Body of pancreas (tissue), 4 donors: Measurements from ENCODE around the gene SORL1. TPM values are rescaled to one million over a fixed set of nuclear protein-coding genes. Genes with fewer than 3 reads are reported as not detected.
"Not testable (repeated sequence)": the region's sequence is repeated elsewhere in the genome, so short reads cannot be mapped to it uniquely, and the experiment has no call there.

Experiments used
- ATAC-seq: fragments of 150-250 bp; one replicate; pipeline ENCODE4 v1.9.1; 2016
- DNase-seq, 4 donors: peaks; one replicate each; pipeline ENCODE4 v3.0.0-alpha.2; 2019
- H3K27ac ChIP-seq, 4 donors: fragments of 200-600 bp; sonication (generic); 1 replicate in 3 of 4; 2 replicates in 1 of 4; pipeline versions ENCODE4 v1.5.1 to v1.6.1; 2016 to 2019; ENCODE audit warnings: mild to moderate bottlenecking in 1 of 4, mixed read lengths in 1 of 4, moderate library complexity in 1 of 4
- H3K27me3 ChIP-seq, 2 donors: fragments of 200-600 bp; sonication (generic); one replicate each; pipeline ENCODE4 v1.6.0; 2016; ENCODE audit warnings: mild to moderate bottlenecking in 1 of 2
- H3K36me3 ChIP-seq, 2 donors: fragments of 200-600 bp; sonication (generic); replicated peaks in 1 of 2; 2 replicates each; pipeline ENCODE4 v1.5.1; 2016; ENCODE audit warnings: low read depth in 2 of 2; ENCODE audit not compliant: insufficient read depth in 1 of 2
- H3K4me1 ChIP-seq: fragments of 200-600 bp; sonication (generic); one replicate; pipeline ENCODE4 v1.6.0; 2016
- H3K4me3 ChIP-seq, 2 donors: fragments of 200-600 bp; sonication (generic); 1 replicate in 1 of 2; 2 replicates in 1 of 2; pipeline ENCODE4 v1.5.1; 2016 to 2019
- H3K9me3 ChIP-seq, 3 donors: fragments of 200-600 bp; sonication (generic); 1 replicate in 2 of 3; 2 replicates in 1 of 3; pipeline ENCODE4 v1.5.1; 2016
- CTCF ChIP-seq, 7 experiments: fragments of 450-650 bp in 4 of 7; fragments of 200-600 bp in 3 of 7; sonication (generic) in 3 of 7; IDR thresholded peaks; one replicate each; pipeline ENCODE4 v1.5.1; 2016 to 2019; ENCODE audit warnings: antibody characterized with exemption in 7 of 7
- POLR2A ChIP-seq, 3 donors: fragments of 450-650 bp; IDR thresholded peaks; one replicate each; pipeline ENCODE4 v1.6.1; 2016; ENCODE audit warnings: antibody characterized with exemption in 3 of 3, mild to moderate bottlenecking in 2 of 3
- WGBS, 2 donors: methylation state at CpG; one replicate each; pipeline ENCODE4 v1.1.5; 2017; 5-methylcytosine and 5-hydroxymethylcytosine counted together
- intact Hi-C: fragments of 100-400 bp; cut with DNase I; formaldehyde crosslinking; loops from one replicate; pipeline ENCODE4 v1.15.1; 2023
- total RNA-seq, 2 donors: library from RNA; depleted of rRNA; stranded (reverse); fragments of >200 nt; gene quantifications; one replicate each; pipeline ENCODE4 v1.1.0, GENCODE V29; 2016

Gene SORL1
- total RNA-seq, 2 donors from 2014 or later: 25.1 to 26.5 TPM

GRCh38 chr11:121566279-121567168 lies 114.4 kb downstream of the SORL1 start:
- 78 to 81% methylated on average over 8 to 9 of the region's 9 CpGs for WGBS, 2 donors
- H3K9me3 ChIP-seq: no peaks in the 10 kb centered on the region
- H3K27ac ChIP-seq: no peak overlapping the region
- H3K27me3 ChIP-seq: no peaks in the 10 kb centered on the region
- intact Hi-C loops: no loop called here
- H3K36me3 ChIP-seq: no peaks in the 10 kb centered on the region
- ATAC-seq (no peak), DNase-seq (no peak)
- H3K4me1 ChIP-seq: no peaks in the 10 kb centered on the region
- H3K4me3 ChIP-seq: no peak overlapping the region
- TF ChIP-seq POLR2A (IDR thresholded peaks at IDR 0.05): no peak
- TF ChIP-seq CTCF (IDR thresholded peaks at IDR 0.05): no peak

GRCh38 chr11:121567995-121568394 lies 115.9 kb downstream of the SORL1 start:
- no peak for DNase-seq
- intact Hi-C loops: no loop called here
- no peak overlapping the region for H3K27ac ChIP-seq
- no peak overlapping the region for H3K4me3 ChIP-seq
- H3K27me3 ChIP-seq: no peaks in the 10 kb centered on the region
- H3K9me3 ChIP-seq: no peaks in the 10 kb centered on the region
- H3K4me1 ChIP-seq: no peaks in the 10 kb centered on the region
- WGBS, 2 donors: 58 to 74% methylated on average over 3 of the region's 3 CpGs
- TF ChIP-seq CTCF (IDR thresholded peaks at IDR 0.05): no peak
- no peak for ATAC-seq
- no peaks in the 10 kb centered on the region for H3K36me3 ChIP-seq

GRCh38 chr11:121569332-121570299 lies 117.5 kb downstream of the SORL1 start:
- 84 to 90% methylated on average over 30 of the region's 30 CpGs for WGBS, 2 donors
- H3K9me3 ChIP-seq, H3K4me3 ChIP-seq, DNase-seq, H3K27ac ChIP-seq, H3K4me1 ChIP-seq, H3K36me3 ChIP-seq, intact Hi-C loops, H3K27me3 ChIP-seq, ATAC-seq: not testable (repeated sequence)

- 67 to 68% methylated on average over 3 of the region's 3 CpGs for WGBS, 2 donors
- Histone ChIP-seq H3K9me3 (no peaks in the 10 kb centered on the region), H3K4me3 (no peak overlapping the region), H3K4me1 (no peaks in the 10 kb centered on the region), H3K27ac (no peak overlapping the region), H3K36me3 (no peaks in the 10 kb centered on the region), H3K27me3 (no peaks in the 10 kb centered on the region)
- intact Hi-C loops: no loop called here
- TF ChIP-seq CTCF (IDR thresholded peaks at IDR 0.05) (no peak), POLR2A (IDR thresholded peaks at IDR 0.05) (no peak)
- DNase-seq (no peak), ATAC-seq (no peak)
These were observed 118.3 kb downstream of the SORL1 start for GRCh38 chr11:121570453-121570852.

GRCh38 chr11:121571506-121571905 lies 119.4 kb downstream of the SORL1 start:
- no peak overlapping the region for H3K27ac ChIP-seq
- intact Hi-C loops: no loop called here
- no peak for ATAC-seq
- H3K4me1 ChIP-seq: no peaks in the 10 kb centered on the region
- WGBS, 2 donors: 22 to 36% methylated on average over 4 of the region's 4 CpGs
- H3K9me3 ChIP-seq: no peaks in the 10 kb centered on the region
- TF ChIP-seq POLR2A (IDR thresholded peaks at IDR 0.05): no peak
- no peaks in the 10 kb centered on the region for H3K36me3 ChIP-seq
- H3K4me3 ChIP-seq: no peak overlapping the region
- DNase-seq: no peak
- no peaks in the 10 kb centered on the region for H3K27me3 ChIP-seq
